Measurements from ENCODE around the gene PTPRN2. TPM values are rescaled to one million over a fixed set of nuclear protein-coding genes. Genes with fewer than 3 reads are reported as not detected.

Gene PTPRN2
- total and polyA plus RNA-seq, 2 donors (not counting 3 experiments of a cell fraction or from before 2014, with no cell fraction given) = 0.62 to 0.88 TPM

DNA sequence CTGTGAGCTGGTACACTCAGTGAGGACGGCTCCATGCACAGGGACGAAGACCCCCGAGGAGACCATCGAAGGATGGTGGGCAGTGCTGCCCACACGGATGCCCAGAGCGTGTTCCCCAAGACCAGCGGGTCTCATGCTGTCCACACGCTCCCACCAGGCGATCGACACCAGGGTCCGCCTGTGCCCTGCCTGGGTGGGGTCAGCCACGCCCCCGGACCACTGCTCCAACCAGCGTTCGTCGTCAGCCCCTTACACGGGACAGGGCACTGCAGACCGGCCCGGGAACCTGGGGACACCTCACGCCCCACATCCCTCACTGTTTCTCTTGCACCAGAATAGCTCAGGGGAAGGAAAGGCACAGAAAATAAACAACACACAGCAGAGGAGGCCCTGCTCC lies 1027.4 kb downstream of the PTPRN2 start:
- ChIA-PET POLR2A (no interaction called here), CTCF (no interaction called here)
- Histone ChIP-seq H3K27me3 (ENCODE audit: control insufficient read depth in 2 of 2, insufficient read depth in 2 of 2, low read length in 2 of 2) (no peaks in the 10 kb centered on the region), H3K4me1 (ENCODE audit: control insufficient read depth, extremely low read depth, insufficient read depth, low read length) (no peaks in the 10 kb centered on the region), H3K9ac (replicated peaks; ENCODE audit: extremely low read depth, insufficient read depth, low read length) (no peak overlapping the region), H3K27ac (ENCODE audit: insufficient read depth, low read depth, low read length) (no peak overlapping the region), H3K9me1 (replicated peaks; ENCODE audit: control insufficient read depth, extremely low read depth, insufficient read depth, low read length) (no peaks in the 10 kb centered on the region), H3K4me3 (replicated peaks in 1 of 3; ENCODE audit: insufficient read depth in 1 of 3, low read depth in 1 of 3, low read length in 3 of 3) (no peak overlapping the region), H3K36me3 (ENCODE audit: control insufficient read depth in 2 of 2, extremely low read depth in 1 of 2, insufficient read depth in 2 of 2, low read length in 2 of 2) (no peaks in the 10 kb centered on the region), H3K9me3 (replicated peaks; ENCODE audit: control insufficient read depth, insufficient read depth, low read length) (no peaks in the 10 kb centered on the region), H3K79me2 (ENCODE audit: control insufficient read depth, insufficient read depth, low read length) (no peaks in the 10 kb centered on the region), H2AFZ (ENCODE audit: low read depth, low read length) (no peak overlapping the region), H3K4me2 (ENCODE audit: insufficient read depth, low read length) (no peak overlapping the region), H4K20me1 (replicated peaks; ENCODE audit: control insufficient read depth, extremely low read depth, insufficient read depth, low read length) (no peaks in the 10 kb centered on the region)
- BruUV-seq (replicated peaks) = no TSS peak
- FAIRE-seq = no peak
- intact Hi-C loops (cut with micrococcal nuclease) (no loop called here), dilution Hi-C loops (cut with MboI; ENCODE audit: extremely low pct_ligation_motif_present, low sequenced_read_pairs) (no loop called here)
- TF ChIP-seq JUN (IDR thresholded peaks at IDR 0.05; ENCODE audit: borderline replicate concordance, insufficient read depth, insufficient read length, low read depth) = no peak
- TF ChIP-seq EZH2 (IDR thresholded peaks at IDR 0.05; ENCODE audit: borderline replicate concordance, low read depth, low read length, severe bottlenecking) = no peak
- TF ChIP-seq FOS (IDR thresholded peaks at IDR 0.05; ENCODE audit: borderline replicate concordance, insufficient read depth, low read length) = no peak
- TF ChIP-seq, protein P1, sequence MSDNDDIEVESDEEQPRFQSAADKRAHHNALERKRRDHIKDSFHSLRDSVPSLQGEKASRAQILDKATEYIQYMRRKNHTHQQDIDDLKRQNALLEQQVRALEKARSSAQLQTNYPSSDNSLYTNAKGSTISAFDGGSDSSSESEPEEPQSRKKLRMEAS (IDR thresholded peaks at IDR 0.05; ENCODE audit: insufficient read depth, insufficient read length) = no peak
- TF ChIP-seq POLR2AphosphoS5 (IDR thresholded peaks at IDR 0.05; ENCODE audit: insufficient read depth, low read depth, low read length) = no peak
- no peak for TF ChIP-seq POLR2A (IDR thresholded peaks at IDR 0.05; ENCODE audit: low read depth, low read length)
- TF ChIP-seq, protein P2, sequence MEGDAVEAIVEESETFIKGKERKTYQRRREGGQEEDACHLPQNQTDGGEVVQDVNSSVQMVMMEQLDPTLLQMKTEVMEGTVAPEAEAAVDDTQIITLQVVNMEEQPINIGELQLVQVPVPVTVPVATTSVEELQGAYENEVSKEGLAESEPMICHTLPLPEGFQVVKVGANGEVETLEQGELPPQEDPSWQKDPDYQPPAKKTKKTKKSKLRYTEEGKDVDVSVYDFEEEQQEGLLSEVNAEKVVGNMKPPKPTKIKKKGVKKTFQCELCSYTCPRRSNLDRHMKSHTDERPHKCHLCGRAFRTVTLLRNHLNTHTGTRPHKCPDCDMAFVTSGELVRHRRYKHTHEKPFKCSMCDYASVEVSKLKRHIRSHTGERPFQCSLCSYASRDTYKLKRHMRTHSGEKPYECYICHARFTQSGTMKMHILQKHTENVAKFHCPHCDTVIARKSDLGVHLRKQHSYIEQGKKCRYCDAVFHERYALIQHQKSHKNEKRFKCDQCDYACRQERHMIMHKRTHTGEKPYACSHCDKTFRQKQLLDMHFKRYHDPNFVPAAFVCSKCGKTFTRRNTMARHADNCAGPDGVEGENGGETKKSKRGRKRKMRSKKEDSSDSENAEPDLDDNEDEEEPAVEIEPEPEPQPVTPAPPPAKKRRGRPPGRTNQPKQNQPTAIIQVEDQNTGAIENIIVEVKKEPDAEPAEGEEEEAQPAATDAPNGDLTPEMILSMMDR (IDR thresholded peaks at IDR 0.05; ENCODE audit: extremely low read depth in 1 of 2, insufficient read depth in 1 of 2, low read depth in 1 of 2, low read length in 2 of 2) = no peak
- no peak for TF ChIP-seq MYC (IDR thresholded peaks at IDR 0.05; ENCODE audit: low read depth, low read length)
- no peak for TF ChIP-seq GATA2 (IDR thresholded peaks at IDR 0.05; ENCODE audit: insufficient read depth, insufficient read length, low read depth, low read length)
- no peak for DNase-seq (ENCODE audit: low read depth, low spot score)

All from endothelial cell of umbilical vein (primary cell).